Fibroblast of mammary gland (primary cell): ENCODE results near the gene UGT2B28.
"Not testable (repeated sequence)": the region's sequence is repeated elsewhere in the genome, so short reads cannot be mapped to it uniquely, and the experiment has no call there.

Source experiments
- DNase-seq: peaks from one replicate; pipeline ENCODE4 v3.0.0-alpha.2; 2010; ENCODE audit warnings: low read depth
- H3K4me3 ChIP-seq: 2 replicates; pipeline ENCODE4 v1.5.1; 2011; ENCODE audit warnings: low read depth, mild to moderate bottlenecking, low read length, moderate library complexity; ENCODE audit not compliant: control insufficient read depth
- CTCF ChIP-seq: conservative IDR thresholded peaks from 2 replicates; pipeline ENCODE4 v1.5.1; 2011; ENCODE audit warnings: low read depth, low read length, inconsistent platforms; ENCODE audit not compliant: control insufficient read depth, insufficient read depth

Gene UGT2B28

GRCh38 chr4:69280081-69280480 is at the start of gene UGT2B28:
Gene UGT2B28, plus strand, starts transcription at chr4:69280475. Its CDS starts 26 bp downstream, at chr4:69280501.
- H3K4me3 ChIP-seq, result not testable (repeated sequence)

GRCh38 chr4:69239092-69239491 is 41.2 kb upstream of the UGT2B28 start:
- H3K4me3 ChIP-seq, result no peak overlapping the region
- TF ChIP-seq CTCF, result no peak
- DNase-seq, result no peak

More at GRCh38 chr4:69280081-69280480, at the start of gene UGT2B28:
- not testable (repeated sequence) for DNase-seq

- DNase-seq, result no peak
- no peak overlapping the region for H3K4me3 ChIP-seq
- no peak for TF ChIP-seq CTCF
These were observed 40.6 kb upstream of the UGT2B28 start for GRCh38 chr4:69239557-69240168.

GRCh38 chr4:69240787-69241186 is 39.5 kb upstream of the UGT2B28 start:
- not testable (repeated sequence) for DNase-seq, H3K4me3 ChIP-seq

- DNase-seq, H3K4me3 ChIP-seq: not testable (repeated sequence)
These were observed 38.5 kb upstream of the UGT2B28 start for GRCh38 chr4:69241746-69242145.

- DNase-seq, result not testable (repeated sequence)
These were observed 37.6 kb upstream of the UGT2B28 start for GRCh38 chr4:69242562-69243240.

GRCh38 chr4:69250884-69251283 is 29.4 kb upstream of the UGT2B28 start:
- H3K4me3 ChIP-seq, DNase-seq: not testable (repeated sequence)

More at GRCh38 chr4:69242562-69243240, 37.6 kb upstream of the UGT2B28 start:
- H3K4me3 ChIP-seq, result not testable (repeated sequence)

- not testable (repeated sequence) for DNase-seq, H3K4me3 ChIP-seq
These were observed 27.0 kb upstream of the UGT2B28 start for GRCh38 chr4:69253147-69253772.

- not testable (repeated sequence) for H3K4me3 ChIP-seq, DNase-seq
These were observed 11.7 kb upstream of the UGT2B28 start for GRCh38 chr4:69268612-69269011.

GRCh38 chr4:69296356-69296755 is 16.1 kb downstream of the UGT2B28 start:
- H3K4me3 ChIP-seq, DNase-seq: not testable (repeated sequence)

GRCh38 chr4:69308426-69309033 is 28.3 kb downstream of the UGT2B28 start:
- not testable (repeated sequence) for DNase-seq

GRCh38 chr4:69309549-69310076 is 29.3 kb downstream of the UGT2B28 start:
- not testable (repeated sequence) for DNase-seq, H3K4me3 ChIP-seq

More at GRCh38 chr4:69308426-69309033, 28.3 kb downstream of the UGT2B28 start:
- not testable (repeated sequence) for H3K4me3 ChIP-seq

- H3K4me3 ChIP-seq, DNase-seq: not testable (repeated sequence)
These were observed 30.0 kb downstream of the UGT2B28 start for GRCh38 chr4:69310262-69310661.
